Endothelial cell of umbilical vein (primary cell): ENCODE results near the gene USP27X. TPM values are rescaled to one million over a fixed set of nuclear protein-coding genes. Genes with fewer than 3 reads are reported as not detected.

ENCODE experiments used
- BruUV-seq: library from RNA; stranded (reverse); fragments of 400-500 nt; replicated peaks from 2 replicates; lab custom pipeline; 2021; lab: Mats Ljungman, UMichigan
- CTCF ChIA-PET: fragments of 300-600, 350-600 bp; sonication (Branson Sonifier 250); formaldehyde crosslinking; loops from one replicate; lab custom pipeline; 2021; ENCODE audit warnings: antibody characterized with exemption, inconsistent platforms; lab: Charles Lee
- POLR2A ChIA-PET: fragments of 300-600, 350-600 bp; sonication (Branson Sonifier 250); formaldehyde crosslinking; loops from one replicate; lab custom pipeline; 2021; ENCODE audit warnings: antibody characterized with exemption, inconsistent platforms; lab: Charles Lee
- DNase-seq: peaks from one replicate; pipeline ENCODE4 v3.0.0-alpha.2; 2011; ENCODE audit warnings: low read depth, low spot score
- FAIRE-seq: peaks from 2 replicates; lab custom pipeline; 2011; peaks lifted over from hg19 to GRCh38; lab: Jason Lieb, UNC
- H2AFZ ChIP-seq: 2 replicates; pipeline ENCODE4 v1.6.0; 2012; ENCODE audit warnings: low read depth, low read length, control low read depth, inconsistent platforms
- H3K27ac ChIP-seq: 2 replicates; pipeline ENCODE4 v1.5.1; 2011; ENCODE audit warnings: low read depth, mild to moderate bottlenecking, control low read depth, low read length, moderate library complexity; ENCODE audit not compliant: insufficient read depth
- H3K27me3 ChIP-seq, 2 experiments: 2 replicates each; pipeline versions ENCODE4 v1.6.0 to v1.6.1; 2011; ENCODE audit warnings: low read length in 2 of 2, mixed read lengths in 1 of 2; ENCODE audit not compliant: control insufficient read depth in 2 of 2, insufficient read depth in 2 of 2
- H3K36me3 ChIP-seq, 2 experiments: 2 replicates in 1 of 2; 3 replicates in 1 of 2; pipeline ENCODE4 v1.5.1; 2011; ENCODE audit warnings: low read length in 2 of 2, mild to moderate bottlenecking in 1 of 2, moderate library complexity in 1 of 2; ENCODE audit not compliant: control insufficient read depth in 2 of 2, insufficient read depth in 2 of 2; ENCODE audit errors: extremely low read depth in 1 of 2
- H3K4me1 ChIP-seq: 3 replicates; pipeline ENCODE4 v1.5.1; 2011; ENCODE audit warnings: mild to moderate bottlenecking, low read length; ENCODE audit not compliant: control insufficient read depth, insufficient read depth; ENCODE audit errors: extremely low read depth
- H3K4me2 ChIP-seq: 2 replicates; pipeline ENCODE4 v1.6.1; 2011; ENCODE audit warnings: low read length, control low read depth, mixed read lengths; ENCODE audit not compliant: insufficient read depth
- H3K4me3 ChIP-seq, 3 experiments: fragments of 200-600 bp in 1 of 3; sonication (generic), shearing (Covaris generic) in 1 of 3; replicated peaks in 1 of 3; 2 replicates each; pipeline ENCODE4 v1.5.1; 2011 to 2016; ENCODE audit warnings: control low read depth in 3 of 3, low read length in 3 of 3, mild to moderate bottlenecking in 2 of 3, inconsistent platforms in 1 of 3, low read depth in 1 of 3, moderate library complexity in 1 of 3; ENCODE audit not compliant: insufficient read depth in 1 of 3
- H3K79me2 ChIP-seq: 2 replicates; pipeline ENCODE4 v1.6.0; 2012; ENCODE audit warnings: low read length, inconsistent platforms; ENCODE audit not compliant: control insufficient read depth, insufficient read depth
- H3K9ac ChIP-seq: replicated peaks from 2 replicates; pipeline ENCODE3; 2011; ENCODE audit warnings: low read length, control low read depth; ENCODE audit not compliant: insufficient read depth; ENCODE audit errors: extremely low read depth
- H3K9me1 ChIP-seq: replicated peaks from 3 replicates; pipeline ENCODE4 v1.6.0; 2011; ENCODE audit warnings: mild to moderate bottlenecking, low read length; ENCODE audit not compliant: control insufficient read depth, insufficient read depth; ENCODE audit errors: extremely low read depth
- H3K9me3 ChIP-seq: replicated peaks from 2 replicates; pipeline ENCODE4 v1.5.1; 2012; ENCODE audit warnings: low read length, inconsistent platforms; ENCODE audit not compliant: control insufficient read depth, insufficient read depth
- H4K20me1 ChIP-seq: replicated peaks from 2 replicates; pipeline ENCODE3; 2011; ENCODE audit warnings: mild to moderate bottlenecking, low read length; ENCODE audit not compliant: control insufficient read depth, insufficient read depth; ENCODE audit errors: extremely low read depth
- CTCF ChIP-seq, 2 donors: IDR thresholded peaks; 1 replicate in 1 of 2; 2 replicates in 1 of 2; pipeline ENCODE4 v1.5.1; 2011; ENCODE audit warnings: low read length in 2 of 2, mild to moderate bottlenecking in 2 of 2, moderate library complexity in 2 of 2, control low read depth in 1 of 2, inconsistent platforms in 1 of 2, low read depth in 1 of 2; ENCODE audit not compliant: insufficient read depth in 1 of 2; ENCODE audit errors: extremely low read depth in 1 of 2
- EZH2 ChIP-seq: IDR thresholded peaks from 2 replicates; pipeline ENCODE4 v1.6.1; 2012; ENCODE audit warnings: borderline replicate concordance, low read depth, mild to moderate bottlenecking, moderate library complexity, low read length, inconsistent platforms; ENCODE audit not compliant: severe bottlenecking
- FOS ChIP-seq: IDR thresholded peaks from 2 replicates; pipeline ENCODE4 v1.6.1; 2011; ENCODE audit warnings: mild to moderate bottlenecking, low read length, moderate library complexity, borderline replicate concordance; ENCODE audit not compliant: insufficient read depth
- GATA2 ChIP-seq: IDR thresholded peaks from 2 replicates; pipeline ENCODE4 v1.7.0; 2011; ENCODE audit warnings: low read depth, mild to moderate bottlenecking, moderate library complexity, mixed read lengths, low read length; ENCODE audit not compliant: insufficient read length, insufficient read depth
- JUN ChIP-seq: IDR thresholded peaks from 2 replicates; pipeline ENCODE4 v1.6.1; 2011; ENCODE audit warnings: borderline replicate concordance, low read depth; ENCODE audit not compliant: insufficient read length, insufficient read depth
- MYC ChIP-seq: IDR thresholded peaks from one replicate; pipeline ENCODE4 v1.6.1; 2011; ENCODE audit warnings: mild to moderate bottlenecking, low read depth, low read length
- POLR2A ChIP-seq: IDR thresholded peaks from 2 replicates; pipeline ENCODE4 v1.6.1; 2012; ENCODE audit warnings: low read depth, mild to moderate bottlenecking, control low read depth, low read length
- POLR2AphosphoS5 ChIP-seq: IDR thresholded peaks from 2 replicates; pipeline ENCODE4 v1.6.1; 2012; ENCODE audit warnings: low read depth, mild to moderate bottlenecking, control low read depth, low read length, moderate library complexity; ENCODE audit not compliant: insufficient read depth
- dilution Hi-C: fragments of 300-500 bp; cut with MboI; formaldehyde crosslinking; loops from one replicate; pipeline ENCODE4 v1.15.0; 2019; ENCODE audit warnings: low sequenced_read_pairs; ENCODE audit not compliant: extremely low pct_ligation_motif_present
- intact Hi-C: fragments of 100-400 bp; cut with micrococcal nuclease; formaldehyde crosslinking; loops from one replicate; pipeline ENCODE4 v1.10.0; 2022
- polyA plus RNA-seq, 4 experiments: library from polyadenylated mRNA; depleted of rRNA in 3 of 4; stranded (reverse) in 3 of 4; unstranded in 1 of 4; fragments of >200 nt; gene quantifications; 2 replicates each; pipeline versions ENCODE4 v1.2.1 to v1.2.3, GENCODE V29; 2011 to 2012; ENCODE audit warnings: missing spikeins in 1 of 4
- total RNA-seq: library from RNA; stranded (reverse); gene quantifications from 2 replicates; pipeline ENCODE4 v1.2.3, GENCODE V29; 2021
- TF ChIP-seq, protein P1 (sequence below): IDR thresholded peaks from 2 replicates; pipeline ENCODE4 v1.6.1; 2011; ENCODE audit not compliant: insufficient read depth, insufficient read length

Gene USP27X
- total and polyA plus RNA-seq, 2 donors (not counting 3 experiments of a cell fraction or from before 2014, with no cell fraction given), result 2.2 to 2.3 TPM

GRCh38 chrX:49860867-49861535, 18.3 kb upstream of the USP27X start:
- H3K36me3 ChIP-seq, result no peaks in the 10 kb centered on the region
- no peak overlapping the region for H3K9ac ChIP-seq
- FAIRE-seq (no peak), DNase-seq (no peak)
- H3K27ac ChIP-seq, result no peak overlapping the region
- no peak overlapping the region for H3K4me2 ChIP-seq
- no peak for TF ChIP-seq JUN
- TF ChIP-seq FOS, result no peak
- TF ChIP-seq, protein P1, sequence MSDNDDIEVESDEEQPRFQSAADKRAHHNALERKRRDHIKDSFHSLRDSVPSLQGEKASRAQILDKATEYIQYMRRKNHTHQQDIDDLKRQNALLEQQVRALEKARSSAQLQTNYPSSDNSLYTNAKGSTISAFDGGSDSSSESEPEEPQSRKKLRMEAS, result no peak
- TF ChIP-seq EZH2, result no peak
- TF ChIP-seq MYC, result no peak
- TF ChIP-seq POLR2A, result no peak
- no peak for TF ChIP-seq CTCF (IDR thresholded peaks at IDR 0.05; ENCODE audit: extremely low read depth in 1 of 2, insufficient read depth in 1 of 2, low read depth in 1 of 2, low read length in 2 of 2)
- TF ChIP-seq GATA2, result no peak
- TF ChIP-seq POLR2AphosphoS5, result no peak
- dilution Hi-C loops (no loop called here), intact Hi-C loops (no loop called here)
- H3K9me3 ChIP-seq, result no peaks in the 10 kb centered on the region
- H3K4me3 ChIP-seq, result no peak overlapping the region
- H4K20me1 ChIP-seq, result no peaks in the 10 kb centered on the region
- no TSS peak for BruUV-seq
- H2AFZ ChIP-seq, result no peak overlapping the region
- ChIA-PET CTCF (interaction anchor here (0.6 kb wide), 1 partner anchor 24 kb away, joined by 3 read pairs; no protein-coding TSS in a partner anchor), POLR2A (no interaction called here)
- H3K4me1 ChIP-seq, result no peaks in the 10 kb centered on the region
- no peaks in the 10 kb centered on the region for H3K79me2 ChIP-seq
- H3K9me1 ChIP-seq, result no peaks in the 10 kb centered on the region
- H3K27me3 ChIP-seq, result no peaks in the 10 kb centered on the region
